ENCODE measurements around the gene MBTPS1. TPM values are rescaled to one million over a fixed set of nuclear protein-coding genes. Genes with fewer than 3 reads are reported as not detected.

Gene MBTPS1
- total RNA-seq, 1 donor from 2014 or later, result 85.9 TPM

DNA sequence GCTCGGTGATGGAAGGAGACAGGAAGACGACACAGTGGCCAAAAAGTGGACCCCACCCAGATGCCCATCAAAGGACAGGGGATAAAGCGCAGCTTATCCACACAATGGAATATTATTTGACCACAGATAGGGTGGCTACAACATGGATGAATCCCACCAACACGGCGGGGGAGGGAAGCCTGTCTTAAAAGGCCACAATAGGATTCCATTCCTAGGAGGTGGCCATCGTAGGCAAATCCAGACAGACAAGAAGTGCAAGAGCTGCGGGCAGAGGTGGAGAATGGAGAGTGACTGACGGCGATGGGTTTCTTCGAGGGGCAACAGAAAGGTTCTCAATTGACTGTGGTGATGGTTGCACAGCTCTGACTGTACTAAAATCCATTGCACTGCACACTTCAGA is 90.1 kb downstream of the MBTPS1 start:
- Histone ChIP-seq H3K27me3 (ENCODE audit: insufficient read depth, low read length) (peaks cover 2% of the 10 kb centered on the region), H3K4me2 (ENCODE audit: low read length) (no peak overlapping the region)
- no peak for FAIRE-seq

DNA sequence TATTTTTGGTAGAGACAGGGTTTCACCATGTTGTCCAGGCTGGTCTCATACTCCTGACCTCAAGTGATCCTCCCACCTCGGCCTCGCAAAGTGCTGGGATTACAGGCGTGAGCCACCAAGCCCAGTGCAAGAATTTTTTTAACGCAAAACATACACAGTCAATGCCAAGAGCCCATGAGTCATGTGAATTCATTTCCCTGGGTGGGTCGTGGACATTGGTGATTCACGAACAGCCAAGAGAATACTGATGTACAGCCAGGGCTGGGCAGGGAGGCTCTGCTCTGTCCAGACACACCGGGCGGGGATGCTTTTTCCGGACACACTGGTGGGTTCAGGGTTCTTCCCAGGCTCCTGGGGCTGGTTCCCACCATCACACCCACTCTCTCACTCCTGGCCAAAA is 91.9 kb downstream of the MBTPS1 start:
- no peak overlapping the region for H3K9ac ChIP-seq (ENCODE audit: low read length)
- H3K36me3 ChIP-seq (ENCODE audit: insufficient read depth, low read length), result no peaks in the 10 kb centered on the region
- no peaks in the 10 kb centered on the region for H3K27me3 ChIP-seq (ENCODE audit: insufficient read depth, low read length)
- no peaks in the 10 kb centered on the region for H4K20me1 ChIP-seq (ENCODE audit: insufficient read depth, low read length)
- no peak for FAIRE-seq
- H3K4me3 Mint-ChIP-seq (ENCODE audit: unreplicated experiment), result no peak overlapping the region
- DNase-seq (ENCODE audit: low read depth), result peak; percentile 78
- no peak overlapping the region for H3K4me3 ChIP-seq (ENCODE audit: insufficient read depth, low read depth, low read length)
- H3K36me3 Mint-ChIP-seq (ENCODE audit: low read depth, unreplicated experiment), result peaks cover 8% of the 10 kb centered on the region
- peaks cover 11% of the 10 kb centered on the region for H3K9me3 ChIP-seq (ENCODE audit: insufficient read depth, low read depth, low read length)
- peaks cover 8% of the 10 kb centered on the region for H3K4me1 ChIP-seq (ENCODE audit: insufficient read depth, low read length)
- H2AFZ ChIP-seq (ENCODE audit: low read depth, low read length), result no peak overlapping the region
- TF ChIP-seq, protein P1, sequence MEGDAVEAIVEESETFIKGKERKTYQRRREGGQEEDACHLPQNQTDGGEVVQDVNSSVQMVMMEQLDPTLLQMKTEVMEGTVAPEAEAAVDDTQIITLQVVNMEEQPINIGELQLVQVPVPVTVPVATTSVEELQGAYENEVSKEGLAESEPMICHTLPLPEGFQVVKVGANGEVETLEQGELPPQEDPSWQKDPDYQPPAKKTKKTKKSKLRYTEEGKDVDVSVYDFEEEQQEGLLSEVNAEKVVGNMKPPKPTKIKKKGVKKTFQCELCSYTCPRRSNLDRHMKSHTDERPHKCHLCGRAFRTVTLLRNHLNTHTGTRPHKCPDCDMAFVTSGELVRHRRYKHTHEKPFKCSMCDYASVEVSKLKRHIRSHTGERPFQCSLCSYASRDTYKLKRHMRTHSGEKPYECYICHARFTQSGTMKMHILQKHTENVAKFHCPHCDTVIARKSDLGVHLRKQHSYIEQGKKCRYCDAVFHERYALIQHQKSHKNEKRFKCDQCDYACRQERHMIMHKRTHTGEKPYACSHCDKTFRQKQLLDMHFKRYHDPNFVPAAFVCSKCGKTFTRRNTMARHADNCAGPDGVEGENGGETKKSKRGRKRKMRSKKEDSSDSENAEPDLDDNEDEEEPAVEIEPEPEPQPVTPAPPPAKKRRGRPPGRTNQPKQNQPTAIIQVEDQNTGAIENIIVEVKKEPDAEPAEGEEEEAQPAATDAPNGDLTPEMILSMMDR (IDR thresholded peaks at IDR 0.05; ENCODE audit: insufficient read depth, low read depth, low read length), result no peak
- TF ChIP-seq EZH2 (IDR thresholded peaks at IDR 0.05; ENCODE audit: insufficient read depth, low read length), result no peak
- no peak overlapping the region for H3K27ac Mint-ChIP-seq (ENCODE audit: unreplicated experiment)
- H3K27ac ChIP-seq (ENCODE audit: low read depth, low read length), result no peak overlapping the region
- no peaks in the 10 kb centered on the region for H3K79me2 ChIP-seq (ENCODE audit: insufficient read depth, low read length)
- H3K4me1 Mint-ChIP-seq (ENCODE audit: low read depth, unreplicated experiment), result peaks cover 2% of the 10 kb centered on the region
- peaks cover 21% of the 10 kb centered on the region for H3K27me3 Mint-ChIP-seq (ENCODE audit: low read depth, unreplicated experiment)
- H3K4me2 ChIP-seq (ENCODE audit: low read length), result peak overlapping the region; percentile 3
- H3K9me3 Mint-ChIP-seq (ENCODE audit: unreplicated experiment), result peaks cover 21% of the 10 kb centered on the region

More for the DNA sequence above, 90.1 kb downstream of the MBTPS1 start:
- H4K20me1 ChIP-seq (ENCODE audit: insufficient read depth, low read length), result no peaks in the 10 kb centered on the region
- peaks cover 8% of the 10 kb centered on the region for H3K4me1 ChIP-seq (ENCODE audit: insufficient read depth, low read length)
- H3K36me3 ChIP-seq (ENCODE audit: insufficient read depth, low read length), result no peaks in the 10 kb centered on the region
- H3K27me3 Mint-ChIP-seq (ENCODE audit: low read depth, unreplicated experiment), result peaks cover 33% of the 10 kb centered on the region
- H3K9ac ChIP-seq (ENCODE audit: low read length), result no peak overlapping the region
- peaks cover 15% of the 10 kb centered on the region for H3K9me3 Mint-ChIP-seq (ENCODE audit: unreplicated experiment)
- no peak overlapping the region for H3K4me3 ChIP-seq (ENCODE audit: insufficient read depth, low read depth, low read length)
- peaks cover 2% of the 10 kb centered on the region for H3K4me1 Mint-ChIP-seq (ENCODE audit: low read depth, unreplicated experiment)
- no peaks in the 10 kb centered on the region for H3K79me2 ChIP-seq (ENCODE audit: insufficient read depth, low read length)
- H2AFZ ChIP-seq (ENCODE audit: low read depth, low read length), result no peak overlapping the region
- H3K4me3 Mint-ChIP-seq (ENCODE audit: unreplicated experiment), result no peak overlapping the region
- peaks cover 7% of the 10 kb centered on the region for H3K9me3 ChIP-seq (ENCODE audit: insufficient read depth, low read depth, low read length)
- H3K36me3 Mint-ChIP-seq (ENCODE audit: low read depth, unreplicated experiment), result peaks cover 10% of the 10 kb centered on the region
- no peak overlapping the region for H3K27ac Mint-ChIP-seq (ENCODE audit: unreplicated experiment)
- H3K27ac ChIP-seq (ENCODE audit: low read depth, low read length), result no peak overlapping the region
- TF ChIP-seq EZH2 (IDR thresholded peaks at IDR 0.05; ENCODE audit: insufficient read depth, low read length), result no peak
- TF ChIP-seq, protein P1 (IDR thresholded peaks at IDR 0.05; ENCODE audit: insufficient read depth, low read depth, low read length), result no peak
- DNase-seq (ENCODE audit: low read depth), result no peak

- peaks cover 26% of the 10 kb centered on the region for H3K9me3 Mint-ChIP-seq (ENCODE audit: unreplicated experiment)
- peaks cover 20% of the 10 kb centered on the region for H3K27me3 Mint-ChIP-seq (ENCODE audit: low read depth, unreplicated experiment)
- H3K4me3 Mint-ChIP-seq (ENCODE audit: unreplicated experiment), result no peak overlapping the region
- Histone ChIP-seq H3K36me3 (ENCODE audit: insufficient read depth, low read length) (no peaks in the 10 kb centered on the region), H3K4me2 (ENCODE audit: low read length) (no peak overlapping the region), H3K9me3 (ENCODE audit: insufficient read depth, low read depth, low read length) (peaks cover 12% of the 10 kb centered on the region), H2AFZ (ENCODE audit: low read depth, low read length) (no peak overlapping the region), H3K9ac (ENCODE audit: low read length) (no peak overlapping the region), H4K20me1 (ENCODE audit: insufficient read depth, low read length) (no peaks in the 10 kb centered on the region), H3K4me3 (ENCODE audit: insufficient read depth, low read depth, low read length) (no peak overlapping the region), H3K79me2 (ENCODE audit: insufficient read depth, low read length) (no peaks in the 10 kb centered on the region), H3K27me3 (ENCODE audit: insufficient read depth, low read length) (no peaks in the 10 kb centered on the region), H3K4me1 (ENCODE audit: insufficient read depth, low read length) (peaks cover 8% of the 10 kb centered on the region), H3K27ac (ENCODE audit: low read depth, low read length) (no peak overlapping the region)
- DNase-seq (ENCODE audit: low read depth) (no peak), FAIRE-seq (no peak)
- H3K27ac Mint-ChIP-seq (ENCODE audit: unreplicated experiment), result no peak overlapping the region
- TF ChIP-seq, protein P1 (IDR thresholded peaks at IDR 0.05; ENCODE audit: insufficient read depth, low read depth, low read length), result no peak
- TF ChIP-seq EZH2 (IDR thresholded peaks at IDR 0.05; ENCODE audit: insufficient read depth, low read length), result no peak
- peaks cover 4% of the 10 kb centered on the region for H3K36me3 Mint-ChIP-seq (ENCODE audit: low read depth, unreplicated experiment)
- peaks cover 2% of the 10 kb centered on the region for H3K4me1 Mint-ChIP-seq (ENCODE audit: low read depth, unreplicated experiment)
These were observed 94.1 kb downstream of the MBTPS1 start for GRCh38 chr16:84022644-84023043.
